CD4-positive, alpha-beta T cell treated with Interleukin-6 for 4 hours (primary cell): Measurements from ENCODE around the gene CAB39.
A peak's percentile ranks its signal among the peaks of the same experiment; 100 is the strongest.

Experiments used
- DNase-seq: peaks from one replicate; pipeline ENCODE4 v3.0.0-alpha.2; 2020; ENCODE audit warnings: mixed read lengths

The CAB39 gene

GRCh38 chr2:230787101-230787500, 74.5 kb downstream of the CAB39 start:
- DNase-seq: no peak

GRCh38 chr2:230788554-230789175, 76.0 kb downstream of the CAB39 start:
- DNase-seq: no peak

DNA sequence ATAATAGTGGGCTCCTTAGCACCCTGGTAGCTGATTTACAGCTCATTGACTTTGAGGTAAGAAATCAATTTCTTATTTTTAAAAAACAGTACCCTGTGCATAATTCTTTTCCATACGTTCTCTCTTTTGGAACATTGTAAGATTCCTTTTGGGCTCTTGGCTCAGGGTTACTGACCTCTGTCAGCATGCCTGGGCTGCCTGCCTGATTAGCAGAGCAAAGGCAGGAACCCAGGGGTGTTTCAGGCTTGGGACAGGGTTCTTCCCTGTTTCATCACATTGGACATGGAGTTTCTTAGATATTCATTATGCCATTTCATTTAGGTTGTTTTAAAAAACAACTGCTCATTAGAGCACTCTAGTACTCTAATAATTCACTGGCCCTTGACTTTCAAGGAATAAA, 78.3 kb downstream of the CAB39 start:
- no peak for DNase-seq

GRCh38 chr2:230793572-230794359, 81.1 kb downstream of the CAB39 start:
- DNase-seq: peak; percentile 73

DNA sequence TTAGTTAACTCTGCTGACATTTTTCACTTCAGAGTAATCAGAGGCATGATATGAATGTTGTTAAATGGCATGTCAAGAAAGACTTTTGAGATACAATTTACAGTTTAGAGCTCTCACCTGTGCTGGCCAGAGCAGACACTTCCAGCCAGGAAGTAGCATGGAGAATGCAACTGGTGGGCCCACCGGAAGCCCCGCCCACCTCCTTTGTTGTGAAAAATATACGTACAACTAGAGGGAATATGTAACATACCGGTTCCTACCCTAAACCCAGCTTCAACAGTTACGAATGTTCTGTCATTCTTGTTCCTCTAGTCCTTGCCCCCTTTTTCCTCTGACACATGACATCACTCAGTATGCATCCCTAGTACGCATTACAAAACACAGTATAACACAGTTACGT, 81.9 kb downstream of the CAB39 start:
- peak; percentile 61 for DNase-seq

GRCh38 chr2:230795856-230796255, 83.2 kb downstream of the CAB39 start:
- DNase-seq: no peak

DNA sequence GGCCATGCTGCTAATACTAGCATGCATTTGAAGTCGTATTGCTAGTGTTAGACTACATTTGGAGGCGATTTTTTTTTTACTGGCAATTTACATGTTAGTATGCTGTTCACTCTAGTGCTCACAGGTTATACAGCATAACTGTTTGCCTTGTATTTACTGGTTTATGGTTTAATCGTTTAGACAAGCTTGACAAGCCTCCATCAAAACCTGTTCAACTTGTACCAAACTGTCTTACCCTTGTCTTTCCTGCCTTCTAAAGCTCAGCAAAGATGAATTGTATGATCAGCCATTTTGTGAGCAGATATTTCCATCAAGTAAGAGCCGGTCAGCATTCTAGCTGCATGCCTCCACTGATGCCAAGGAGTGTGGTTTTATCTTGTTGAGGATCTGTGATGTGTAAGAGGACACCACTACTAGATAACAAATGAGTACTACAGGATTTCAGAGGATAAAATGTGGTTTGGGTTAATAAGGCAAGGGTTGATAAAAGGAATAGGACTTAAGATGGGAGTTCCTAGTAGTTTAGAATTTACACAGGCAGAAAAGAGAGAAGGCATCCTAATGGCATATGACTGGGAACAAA, 83.7 kb downstream of the CAB39 start:
- DNase-seq: no peak

GRCh38 chr2:230797515-230798495, 85.2 kb downstream of the CAB39 start:
- peak; percentile 33 for DNase-seq

- peak; percentile 64 for DNase-seq
Measured at GRCh38 chr2:230798769-230799399, 86.2 kb downstream of the CAB39 start.

GRCh38 chr2:230805353-230806017, 92.8 kb downstream of the CAB39 start:
- DNase-seq: no peak

DNA sequence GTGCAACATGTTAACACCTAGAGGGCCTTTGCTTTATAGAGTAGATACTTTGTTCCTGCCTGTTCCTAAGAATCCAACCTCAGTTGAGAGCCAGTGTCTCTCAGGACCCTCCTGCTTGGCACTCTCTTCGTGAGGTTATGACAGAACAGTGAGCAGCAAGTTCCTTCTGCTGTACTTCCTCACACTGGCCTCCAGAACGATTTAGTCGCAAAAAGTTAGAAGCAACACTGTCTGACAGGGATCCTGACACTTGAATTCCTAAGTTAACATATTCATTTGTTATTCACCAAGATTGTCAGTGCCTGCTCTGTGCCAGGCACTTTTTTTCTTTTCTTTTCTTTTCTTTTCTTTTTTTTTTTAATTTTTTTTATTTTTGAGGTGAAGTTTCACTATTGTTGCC, 95.1 kb downstream of the CAB39 start:
- DNase-seq: no peak

DNA sequence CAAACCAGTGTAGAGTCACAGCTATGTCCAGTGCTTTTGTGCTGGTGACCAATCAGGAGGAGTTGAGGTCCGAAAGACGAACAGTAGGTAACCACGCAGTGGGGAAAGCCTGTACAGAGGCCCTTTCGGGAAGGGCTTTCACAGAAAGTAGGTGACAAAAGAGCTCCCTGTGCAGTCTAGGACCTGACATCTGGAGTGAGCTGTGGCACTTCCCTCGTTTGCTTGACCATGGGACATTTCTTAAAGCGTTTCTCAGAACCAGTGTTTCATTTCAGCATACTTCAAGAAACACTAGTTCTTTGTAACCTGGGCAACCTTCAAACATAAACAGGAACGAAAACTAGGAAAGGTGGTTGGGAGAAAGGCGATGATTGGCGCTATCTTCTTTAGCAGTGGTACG, 96.4 kb downstream of the CAB39 start:
- no peak for DNase-seq

DNA sequence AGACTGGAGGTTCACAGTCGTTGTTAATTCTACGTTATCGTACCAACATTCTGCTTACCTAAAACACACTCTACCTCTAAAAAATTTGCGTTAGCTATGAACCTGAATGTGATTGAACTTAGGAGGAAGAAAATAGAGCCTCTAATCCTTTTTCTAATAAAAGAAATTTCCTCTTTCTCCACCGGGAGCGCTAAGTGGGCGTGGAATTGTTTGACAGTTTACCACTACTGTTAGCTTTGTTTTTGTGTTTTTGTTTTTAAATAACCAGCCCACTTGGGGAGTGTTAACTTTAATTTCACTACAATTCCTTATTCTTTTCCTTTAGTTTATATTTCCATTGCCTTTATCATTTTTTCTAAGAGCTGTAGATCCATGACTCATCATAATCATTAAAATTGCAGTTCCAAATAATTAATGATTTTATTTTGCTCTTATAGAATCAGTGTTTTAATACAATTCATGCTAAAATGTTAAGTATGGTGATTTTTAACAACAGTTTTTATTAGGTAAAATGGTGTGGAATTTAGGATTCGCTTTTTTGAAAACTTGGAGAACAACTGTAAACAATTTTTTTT, 97.1 kb downstream of the CAB39 start:
- no peak for DNase-seq

- no peak for DNase-seq
Measured at GRCh38 chr2:230811508-230811907, 98.9 kb downstream of the CAB39 start.

DNA sequence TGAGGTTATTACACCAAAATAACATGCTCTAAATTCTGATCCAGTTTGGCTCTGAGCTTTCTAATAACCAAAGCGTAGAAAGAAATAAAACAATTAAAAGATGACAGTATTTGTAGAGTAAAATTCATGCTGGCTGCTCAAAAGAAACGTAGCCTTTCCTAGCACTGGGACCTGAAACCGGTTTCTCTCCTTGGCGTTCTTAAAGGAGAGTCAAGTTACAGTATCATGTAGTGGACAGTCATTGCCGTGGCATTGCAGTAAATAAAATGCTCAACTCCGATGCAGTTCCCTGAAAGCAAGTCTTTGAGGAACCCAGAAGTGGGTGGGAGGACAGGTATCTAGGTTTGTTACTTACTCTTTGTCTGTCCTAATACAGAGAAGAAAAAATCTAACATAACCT, 99.4 kb downstream of the CAB39 start:
- no peak for DNase-seq

- no peak for DNase-seq
Measured at GRCh38 chr2:230814616-230815015, 102.0 kb downstream of the CAB39 start.

- DNase-seq: no peak
Measured at GRCh38 chr2:230815088-230815487, 102.4 kb downstream of the CAB39 start.

GRCh38 chr2:230816735-230817134, 104.1 kb downstream of the CAB39 start:
- DNase-seq: no peak

- DNase-seq: no peak
Measured at GRCh38 chr2:230819433-230819832, 106.8 kb downstream of the CAB39 start.

DNA sequence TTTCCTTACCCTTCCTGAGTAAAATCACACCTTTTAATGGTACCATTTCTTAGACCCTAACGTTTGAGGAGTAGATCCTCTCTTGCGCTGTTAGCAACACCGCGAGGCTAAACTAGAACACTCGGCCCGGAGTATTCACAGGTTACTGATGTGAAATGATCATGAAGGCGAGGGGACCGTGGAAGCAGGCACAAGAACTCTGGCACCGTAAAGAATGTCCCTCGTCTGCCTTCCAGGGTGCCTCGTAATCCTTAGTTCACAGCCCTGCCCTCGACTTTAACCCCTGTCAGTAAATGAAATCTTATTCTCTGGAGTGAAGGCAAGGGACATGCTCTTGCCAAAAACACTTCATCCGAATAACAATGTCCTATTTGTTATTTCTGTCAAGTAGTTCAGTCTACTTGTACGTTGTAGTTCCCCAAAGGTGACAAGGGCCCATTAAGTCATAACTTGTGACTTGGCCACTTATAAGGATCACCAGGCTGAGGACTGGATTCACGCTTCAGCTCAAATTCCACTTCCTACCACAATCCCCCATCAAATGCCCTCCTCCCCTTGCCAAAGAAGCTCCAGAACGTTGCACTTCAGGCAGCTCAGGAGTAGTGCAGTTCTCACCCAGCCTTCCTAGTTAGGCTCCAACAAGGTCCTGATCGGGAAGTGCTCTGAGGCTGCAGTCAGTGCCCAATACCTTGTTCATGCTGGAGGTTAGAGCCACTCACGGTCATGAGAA, 108.8 kb downstream of the CAB39 start:
- DNase-seq: no peak

- DNase-seq: no peak
Measured at GRCh38 chr2:230821991-230822520, 109.4 kb downstream of the CAB39 start.
